Measurements from ENCODE around the gene SORL1-AS1.

Gene SORL1-AS1

GRCh38 chr11:121394785-121395184 lies 58.0 kb downstream of the SORL1-AS1 start:
- intact Hi-C loops (cut with micrococcal nuclease), result no loop called here
- no peaks in the 10 kb centered on the region for H3K36me3 Mint-ChIP-seq (ENCODE audit: low read depth)
- peaks cover 25% of the 10 kb centered on the region for H3K4me1 Mint-ChIP-seq (ENCODE audit: low read depth)

DNA sequence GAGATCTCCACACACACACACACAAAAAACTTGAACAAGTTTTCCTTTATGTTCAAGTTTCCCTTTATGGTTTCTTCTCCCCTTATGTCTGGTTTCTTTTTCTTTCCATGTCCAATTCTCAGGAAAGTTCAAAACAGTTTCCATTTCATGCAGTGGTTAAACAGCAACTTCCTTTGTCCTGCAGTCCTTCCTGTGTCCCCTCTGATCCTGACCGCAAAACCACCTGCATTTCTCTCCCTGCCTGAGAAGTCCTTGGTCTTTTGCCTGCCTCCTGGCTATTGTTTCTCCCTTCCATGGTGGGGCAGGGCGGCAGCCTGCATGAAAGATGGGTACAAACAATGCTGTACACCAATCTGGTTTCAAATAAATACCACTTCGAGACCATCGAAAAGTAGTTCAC lies 58.9 kb downstream of the SORL1-AS1 start:
- Mint-ChIP-seq H3K27me3 (peaks cover 1% of the 10 kb centered on the region), H3K27ac (no peak overlapping the region), H3K4me1 (ENCODE audit: low read depth) (peaks cover 21% of the 10 kb centered on the region), H3K9me3 (no peaks in the 10 kb centered on the region), H3K4me3 (no peak overlapping the region), H3K36me3 (ENCODE audit: low read depth) (no peaks in the 10 kb centered on the region)
- intact Hi-C loops (cut with micrococcal nuclease), result no loop called here

More at GRCh38 chr11:121394785-121395184, 58.0 kb downstream of the SORL1-AS1 start:
- Mint-ChIP-seq H3K4me3 (no peak overlapping the region), H3K9me3 (no peaks in the 10 kb centered on the region), H3K27me3 (peaks cover 1% of the 10 kb centered on the region), H3K27ac (no peak overlapping the region)

- peaks cover 21% of the 10 kb centered on the region for H3K4me1 Mint-ChIP-seq (ENCODE audit: low read depth)
- no peak overlapping the region for H3K4me3 Mint-ChIP-seq
- H3K27ac Mint-ChIP-seq, result no peak overlapping the region
- no peaks in the 10 kb centered on the region for H3K36me3 Mint-ChIP-seq (ENCODE audit: low read depth)
- peaks cover 1% of the 10 kb centered on the region for H3K27me3 Mint-ChIP-seq
- intact Hi-C loops (cut with micrococcal nuclease), result no loop called here
- H3K9me3 Mint-ChIP-seq, result peaks cover 6% of the 10 kb centered on the region
Observed at GRCh38 chr11:121391914-121392313, 60.9 kb downstream of the SORL1-AS1 start.

GRCh38 chr11:121389651-121390050 lies 63.1 kb downstream of the SORL1-AS1 start:
- Mint-ChIP-seq H3K36me3 (ENCODE audit: low read depth) (no peaks in the 10 kb centered on the region), H3K27me3 (peaks cover 1% of the 10 kb centered on the region), H3K4me1 (ENCODE audit: low read depth) (peaks cover 21% of the 10 kb centered on the region), H3K27ac (no peak overlapping the region), H3K9me3 (peaks cover 8% of the 10 kb centered on the region), H3K4me3 (no peak overlapping the region)
- intact Hi-C loops (cut with micrococcal nuclease), result no loop called here
